GM12891 (cell line): Measurements from ENCODE around the gene ME3.

Experiments used
- PAX5 ChIP-seq: IDR thresholded peaks from 2 replicates; pipeline ENCODE4 v1.6.1; 2011; ENCODE audit warnings: low read length, moderate library complexity, mild to moderate bottlenecking; ENCODE audit not compliant: insufficient read depth, severe bottlenecking
- POLR2A ChIP-seq: IDR thresholded peaks from 2 replicates; pipeline ENCODE4 v1.6.1; 2011; ENCODE audit warnings: low read depth, low read length, control low read depth
- POLR2AphosphoS5 ChIP-seq: IDR thresholded peaks from 2 replicates; pipeline ENCODE4 v1.6.1; 2011; ENCODE audit warnings: low read depth, low read length, control low read depth
- POU2F2 ChIP-seq: IDR thresholded peaks from 2 replicates; pipeline ENCODE4 v1.6.1; 2011; ENCODE audit warnings: low read depth, mild to moderate bottlenecking, control low read depth, low read length, moderate library complexity
- SPI1 ChIP-seq: IDR thresholded peaks from 2 replicates; pipeline ENCODE4 v1.6.1; 2011; ENCODE audit warnings: low read depth, low read length, control low read depth
- TAF1 ChIP-seq: IDR thresholded peaks from 2 replicates; pipeline ENCODE4 v1.6.1; 2011; ENCODE audit warnings: low read depth, low read length, control low read depth

DNA sequence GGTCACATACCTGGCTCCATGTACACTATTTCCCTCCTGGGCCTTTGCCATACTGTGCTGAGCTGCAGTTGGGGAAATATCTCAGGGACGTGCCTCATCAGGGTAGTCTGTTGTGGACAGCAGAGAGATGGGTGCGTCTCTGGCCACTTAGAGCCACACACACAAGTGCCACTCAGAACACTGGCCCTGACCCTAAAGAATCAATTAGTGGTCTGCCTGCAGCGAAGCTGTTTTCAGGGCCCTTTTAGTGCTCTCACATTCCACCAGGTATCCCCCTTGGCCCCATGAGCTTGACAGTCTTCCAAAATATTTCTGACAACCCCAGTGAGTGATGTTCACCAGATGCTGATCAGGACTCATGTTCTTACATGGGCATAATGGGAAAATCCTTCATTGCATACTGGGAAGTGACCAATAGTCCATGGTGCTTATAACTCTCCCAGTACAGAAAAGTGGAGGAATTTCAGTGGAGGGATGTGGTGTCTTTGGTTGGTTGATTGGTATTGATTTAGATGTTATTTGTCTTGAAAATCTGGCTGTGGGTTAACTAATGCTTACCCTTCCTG, 66.1 kb downstream of the ME3 start:
- TF ChIP-seq SPI1: no peak
- no peak for TF ChIP-seq POLR2A
- no peak for TF ChIP-seq PAX5
- TF ChIP-seq POU2F2: no peak
- TF ChIP-seq TAF1: no peak
- TF ChIP-seq POLR2AphosphoS5: no peak
